Measurements from ENCODE around the gene GFRA3.

Gene GFRA3

DNA sequence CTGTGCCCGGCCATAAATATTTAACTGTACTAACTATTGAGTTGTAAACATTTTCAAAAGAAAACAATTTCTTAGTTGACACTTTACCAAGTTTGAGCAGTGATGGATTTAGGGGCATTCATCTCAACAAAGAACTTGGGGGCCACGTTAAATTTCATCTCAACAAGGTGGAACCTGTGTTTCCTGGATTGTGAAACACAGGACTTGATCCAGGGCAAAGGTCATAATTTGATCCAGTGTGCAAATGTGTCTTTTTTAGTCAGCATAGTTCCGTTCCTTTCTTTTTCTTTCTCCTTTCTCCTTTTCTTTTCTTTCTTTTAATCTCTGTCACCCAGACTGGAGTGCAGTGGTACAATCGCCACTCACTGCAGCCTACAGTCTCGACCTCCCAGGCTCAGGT lies 3.1 kb downstream of the GFRA3 start:
- no peak for TF ChIP-seq POLR2AphosphoS5 (IDR thresholded peaks at IDR 0.05; ENCODE audit: low read depth, low read length)
- no peak for TF ChIP-seq FOXP2 (optimal IDR thresholded peaks at IDR 0.05; ENCODE audit: borderline replicate concordance, extremely low read depth, extremely low read length, insufficient read depth)
- TF ChIP-seq TAF1 (IDR thresholded peaks at IDR 0.05; ENCODE audit: borderline replicate concordance, insufficient read depth, low read length): no peak
- TF ChIP-seq, protein P1, sequence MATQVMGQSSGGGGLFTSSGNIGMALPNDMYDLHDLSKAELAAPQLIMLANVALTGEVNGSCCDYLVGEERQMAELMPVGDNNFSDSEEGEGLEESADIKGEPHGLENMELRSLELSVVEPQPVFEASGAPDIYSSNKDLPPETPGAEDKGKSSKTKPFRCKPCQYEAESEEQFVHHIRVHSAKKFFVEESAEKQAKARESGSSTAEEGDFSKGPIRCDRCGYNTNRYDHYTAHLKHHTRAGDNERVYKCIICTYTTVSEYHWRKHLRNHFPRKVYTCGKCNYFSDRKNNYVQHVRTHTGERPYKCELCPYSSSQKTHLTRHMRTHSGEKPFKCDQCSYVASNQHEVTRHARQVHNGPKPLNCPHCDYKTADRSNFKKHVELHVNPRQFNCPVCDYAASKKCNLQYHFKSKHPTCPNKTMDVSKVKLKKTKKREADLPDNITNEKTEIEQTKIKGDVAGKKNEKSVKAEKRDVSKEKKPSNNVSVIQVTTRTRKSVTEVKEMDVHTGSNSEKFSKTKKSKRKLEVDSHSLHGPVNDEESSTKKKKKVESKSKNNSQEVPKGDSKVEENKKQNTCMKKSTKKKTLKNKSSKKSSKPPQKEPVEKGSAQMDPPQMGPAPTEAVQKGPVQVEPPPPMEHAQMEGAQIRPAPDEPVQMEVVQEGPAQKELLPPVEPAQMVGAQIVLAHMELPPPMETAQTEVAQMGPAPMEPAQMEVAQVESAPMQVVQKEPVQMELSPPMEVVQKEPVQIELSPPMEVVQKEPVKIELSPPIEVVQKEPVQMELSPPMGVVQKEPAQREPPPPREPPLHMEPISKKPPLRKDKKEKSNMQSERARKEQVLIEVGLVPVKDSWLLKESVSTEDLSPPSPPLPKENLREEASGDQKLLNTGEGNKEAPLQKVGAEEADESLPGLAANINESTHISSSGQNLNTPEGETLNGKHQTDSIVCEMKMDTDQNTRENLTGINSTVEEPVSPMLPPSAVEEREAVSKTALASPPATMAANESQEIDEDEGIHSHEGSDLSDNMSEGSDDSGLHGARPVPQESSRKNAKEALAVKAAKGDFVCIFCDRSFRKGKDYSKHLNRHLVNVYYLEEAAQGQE (IDR thresholded peaks at IDR 0.05; ENCODE audit: insufficient read depth in 1 of 2, low read depth in 2 of 2, low read length in 2 of 2): no peak
- no peak for TF ChIP-seq SIN3A (IDR thresholded peaks at IDR 0.05; ENCODE audit: borderline replicate concordance, insufficient read depth, low read length)

DNA sequence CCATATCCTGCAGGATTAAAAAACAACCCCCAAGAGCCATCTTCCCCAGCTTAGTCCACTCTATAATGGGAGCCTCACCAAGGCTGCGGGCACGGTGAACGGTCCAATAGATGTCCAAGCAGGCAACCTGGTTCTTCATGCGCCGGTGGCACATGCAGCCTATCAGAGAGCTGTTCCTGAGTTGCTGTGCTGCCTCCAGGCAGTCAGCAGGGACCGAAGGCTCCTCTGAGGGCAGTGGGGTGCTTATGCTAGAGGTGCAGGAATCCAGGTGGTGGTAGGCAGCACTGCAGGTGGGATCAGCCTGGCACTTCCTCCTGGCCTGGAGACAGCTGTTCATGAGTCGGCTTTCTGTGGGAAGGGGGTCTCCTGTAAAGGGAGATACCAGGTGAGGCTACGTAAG lies 10.2 kb downstream of the GFRA3 start:
- TF ChIP-seq FOXP2 (optimal IDR thresholded peaks at IDR 0.05; ENCODE audit: borderline replicate concordance, extremely low read depth, extremely low read length, insufficient read depth) (no peak), SIN3A (IDR thresholded peaks at IDR 0.05; ENCODE audit: borderline replicate concordance, insufficient read depth, low read length) (no peak), POLR2AphosphoS5 (IDR thresholded peaks at IDR 0.05; ENCODE audit: low read depth, low read length) (no peak), TAF1 (IDR thresholded peaks at IDR 0.05; ENCODE audit: borderline replicate concordance, insufficient read depth, low read length) (no peak)
- TF ChIP-seq, protein P1 (IDR thresholded peaks at IDR 0.05; ENCODE audit: insufficient read depth in 1 of 2, low read depth in 2 of 2, low read length in 2 of 2): no peak

DNA sequence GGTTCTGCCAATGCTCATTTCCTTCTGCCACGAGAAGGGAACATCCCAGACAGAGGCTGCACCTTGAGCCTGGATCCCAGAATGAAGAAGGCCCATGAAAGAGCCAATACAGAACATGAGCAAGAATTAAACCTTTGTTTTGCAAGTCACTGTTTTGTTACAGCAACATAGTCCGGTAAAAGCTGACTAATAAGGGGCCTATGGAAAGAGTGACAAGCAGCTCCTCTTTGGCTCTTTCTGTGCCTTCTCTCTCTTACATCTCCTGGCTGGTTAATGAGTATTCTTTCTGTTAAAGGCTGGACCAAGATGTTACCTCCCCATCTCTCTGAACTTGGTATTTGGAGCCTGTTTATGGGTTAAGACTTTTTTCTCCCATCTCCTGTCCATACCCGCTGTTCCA lies 10.8 kb downstream of the GFRA3 start:
- TF ChIP-seq TAF1 (IDR thresholded peaks at IDR 0.05; ENCODE audit: borderline replicate concordance, insufficient read depth, low read length): no peak
- TF ChIP-seq, protein P1 (IDR thresholded peaks at IDR 0.05; ENCODE audit: insufficient read depth in 1 of 2, low read depth in 2 of 2, low read length in 2 of 2): no peak
- no peak for TF ChIP-seq POLR2AphosphoS5 (IDR thresholded peaks at IDR 0.05; ENCODE audit: low read depth, low read length)
- TF ChIP-seq FOXP2 (optimal IDR thresholded peaks at IDR 0.05; ENCODE audit: borderline replicate concordance, extremely low read depth, extremely low read length, insufficient read depth): no peak
- no peak for TF ChIP-seq SIN3A (IDR thresholded peaks at IDR 0.05; ENCODE audit: borderline replicate concordance, insufficient read depth, low read length)

DNA sequence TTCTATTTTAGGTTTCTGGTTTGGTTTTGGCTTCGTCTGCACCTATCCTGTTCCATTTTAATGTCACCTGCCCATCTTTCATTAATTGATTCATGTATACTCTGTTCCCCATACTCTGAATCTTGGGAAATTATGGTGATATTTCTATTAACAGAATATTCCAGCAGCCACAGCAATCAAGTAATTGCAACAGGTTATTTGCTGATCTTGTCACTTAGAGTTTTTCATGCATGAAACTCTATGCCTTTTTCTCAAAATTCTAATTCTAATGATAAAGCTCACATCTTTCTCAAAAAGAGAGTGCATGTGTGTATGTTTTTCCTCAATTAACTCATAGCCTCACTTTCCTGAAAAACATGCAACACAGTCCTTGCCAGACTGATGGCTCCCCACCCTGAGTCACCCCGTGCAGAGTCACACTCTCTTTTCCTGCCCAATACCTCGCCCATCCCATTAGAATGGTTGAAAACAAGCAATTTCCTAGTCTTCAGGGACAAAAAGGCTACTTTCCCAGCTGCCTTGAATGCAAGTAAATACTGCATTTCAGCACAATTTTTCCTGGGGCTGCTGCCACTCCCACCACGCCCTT lies 15.6 kb downstream of the GFRA3 start:
- TF ChIP-seq SIN3A (IDR thresholded peaks at IDR 0.05; ENCODE audit: borderline replicate concordance, insufficient read depth, low read length) (no peak), TAF1 (IDR thresholded peaks at IDR 0.05; ENCODE audit: borderline replicate concordance, insufficient read depth, low read length) (no peak), POLR2AphosphoS5 (IDR thresholded peaks at IDR 0.05; ENCODE audit: low read depth, low read length) (no peak), FOXP2 (optimal IDR thresholded peaks at IDR 0.05; ENCODE audit: borderline replicate concordance, extremely low read depth, extremely low read length, insufficient read depth) (no peak)
- TF ChIP-seq, protein P1 (IDR thresholded peaks at IDR 0.05; ENCODE audit: insufficient read depth in 1 of 2, low read depth in 2 of 2, low read length in 2 of 2): no peak
